Natural killer cell treated with Interleukin-12 subunit alpha and Interleukin-12 subunit beta and Interleukin-15 and Interleukin-18, amount 100 ng/mL, for 72 hours (primary cell): ENCODE results near the gene GSC2. TPM values are rescaled to one million over a fixed set of nuclear protein-coding genes. Genes with fewer than 3 reads are reported as not detected.

ENCODE experiments used
- ATAC-seq, 2 donors: fragments of 150-1000 bp; cut with Tn5 transposase in 1 of 2; sonication (Bioruptor Pico), chemical (Tn5 transposase) in 1 of 2; 2 replicates each; pipeline ENCODE4 v1.10.0; 2021
- DNase-seq: peaks from one replicate; pipeline ENCODE4 v3.0.0; 2022; ENCODE audit warnings: low spot score
- H3K27ac Mint-ChIP-seq, 2 donors: 1 replicate in 1 of 2; 2 replicates in 1 of 2; pipeline ENCODE4 v1.8.0; 2022; ENCODE audit warnings: mixed read lengths in 2 of 2, mild to moderate bottlenecking in 1 of 2, moderate library complexity in 1 of 2
- H3K27me3 Mint-ChIP-seq, 2 donors: 1 replicate in 1 of 2; 2 replicates in 1 of 2; pipeline ENCODE4 v1.8.0; 2022; ENCODE audit warnings: mixed read lengths in 2 of 2
- H3K36me3 Mint-ChIP-seq: one replicate; pipeline ENCODE4 v1.8.0; 2022; ENCODE audit warnings: mixed read lengths
- H3K4me1 Mint-ChIP-seq, 2 donors: 1 replicate in 1 of 2; 2 replicates in 1 of 2; pipeline ENCODE4 v1.8.0; 2022; ENCODE audit warnings: low read depth in 2 of 2, mixed read lengths in 2 of 2, mild to moderate bottlenecking in 1 of 2
- H3K4me3 Mint-ChIP-seq: one replicate; pipeline ENCODE4 v1.8.0; 2022; ENCODE audit warnings: mixed read lengths
- H3K9me3 Mint-ChIP-seq: 2 replicates; pipeline ENCODE4 v1.8.0; 2022; ENCODE audit warnings: mixed read lengths
- total RNA-seq, 2 donors: library from RNA; stranded (reverse); gene quantifications; one replicate each; pipeline ENCODE4 v1.2.3, GENCODE V29; 2022

GSC2 gene
- total RNA-seq, 2 donors from 2014 or later: not detected

- Mint-ChIP-seq H3K36me3 (no peaks in the 10 kb centered on the region), H3K4me3 (no peak overlapping the region), H3K9me3 (no peaks in the 10 kb centered on the region), H3K4me1 (peaks cover 0 to 16% of the 10 kb centered on the region in 2 donors), H3K27me3 (peaks cover 0 to 5% of the 10 kb centered on the region in 2 donors), H3K27ac (no peak overlapping the region)
- DNase-seq: peak; percentile 55
- no peak for ATAC-seq
These were observed 31.8 kb upstream of the GSC2 start for GRCh38 chr22:19181786-19182471.

- no peak for ATAC-seq
- peaks cover 0 to 5% of the 10 kb centered on the region in 2 donors for H3K27me3 Mint-ChIP-seq
- H3K4me3 Mint-ChIP-seq: no peak overlapping the region
- no peak overlapping the region for H3K27ac Mint-ChIP-seq
- H3K36me3 Mint-ChIP-seq: no peaks in the 10 kb centered on the region
- no peaks in the 10 kb centered on the region for H3K9me3 Mint-ChIP-seq
- peak; percentile 51 for DNase-seq
- peaks cover 0 to 18% of the 10 kb centered on the region in 2 donors for H3K4me1 Mint-ChIP-seq
These were observed 30.8 kb upstream of the GSC2 start for GRCh38 chr22:19180740-19181410.

GRCh38 chr22:19180234-19180633 is 30.1 kb upstream of the GSC2 start:
- DNase-seq: no peak
- Mint-ChIP-seq H3K4me1 (peaks cover 0 to 18% of the 10 kb centered on the region in 2 donors), H3K4me3 (no peak overlapping the region), H3K27ac (no peak overlapping the region), H3K27me3 (peaks cover 0 to 5% of the 10 kb centered on the region in 2 donors), H3K36me3 (no peaks in the 10 kb centered on the region), H3K9me3 (no peaks in the 10 kb centered on the region)
- ATAC-seq: no peak

GRCh38 chr22:19179497-19180048 is 29.5 kb upstream of the GSC2 start:
- ATAC-seq (peak; percentile 55 to 58), DNase-seq (peak; percentile 76)
- H3K27me3 Mint-ChIP-seq: peaks cover 0 to 5% of the 10 kb centered on the region in 2 donors
- H3K27ac Mint-ChIP-seq: no peak overlapping the region
- H3K36me3 Mint-ChIP-seq: no peaks in the 10 kb centered on the region
- no peaks in the 10 kb centered on the region for H3K9me3 Mint-ChIP-seq
- peak overlapping the region; percentile 88 for H3K4me3 Mint-ChIP-seq
- H3K4me1 Mint-ChIP-seq: peaks cover 0 to 18% of the 10 kb centered on the region in 2 donors

GRCh38 chr22:19178657-19179496 is 28.8 kb upstream of the GSC2 start, which contains the start of gene SLC25A1:
Gene SLC25A1 (minus strand): TSS chr22:19178736. CDS start chr22:19178673, 63 bp downstream.
- Mint-ChIP-seq H3K27me3 (peaks cover 0 to 5% of the 10 kb centered on the region in 2 donors), H3K27ac (no peak within 1 kb of the TSS), H3K4me3 (peak within 1 kb of the TSS; percentile 88), H3K4me1 (peaks cover 0 to 18% of the 10 kb centered on the region in 2 donors), H3K9me3 (no peaks in the 10 kb centered on the region), H3K36me3 (no peaks in the 10 kb centered on the region)
- DNase-seq: peak; percentile 94
- ATAC-seq: peak; percentile 92 to 95

GRCh38 chr22:19178065-19178656 is 28.1 kb upstream of the GSC2 start:
- H3K27me3 Mint-ChIP-seq: peaks cover 0 to 5% of the 10 kb centered on the region in 2 donors
- DNase-seq (peak; percentile 80), ATAC-seq (peak; percentile 68 to 79)
- peaks cover 0 to 21% of the 10 kb centered on the region in 2 donors for H3K4me1 Mint-ChIP-seq
- H3K36me3 Mint-ChIP-seq: no peaks in the 10 kb centered on the region
- peak overlapping the region; percentile 34 for H3K4me3 Mint-ChIP-seq
- H3K9me3 Mint-ChIP-seq: no peaks in the 10 kb centered on the region
- H3K27ac Mint-ChIP-seq: no peak overlapping the region

- H3K27me3 Mint-ChIP-seq: peaks cover 0 to 3% of the 10 kb centered on the region in 2 donors
- peaks cover 6 to 26% of the 10 kb centered on the region in 2 donors for H3K4me1 Mint-ChIP-seq
- DNase-seq (no peak), ATAC-seq (no peak)
- H3K4me3 Mint-ChIP-seq: peak overlapping the region; percentile 63
- no peaks in the 10 kb centered on the region for H3K9me3 Mint-ChIP-seq
- no peak overlapping the region for H3K27ac Mint-ChIP-seq
- H3K36me3 Mint-ChIP-seq: no peaks in the 10 kb centered on the region
These were observed 27.3 kb upstream of the GSC2 start for GRCh38 chr22:19177164-19178064.

- no peak for DNase-seq
- H3K27ac Mint-ChIP-seq: no peak overlapping the region
- ATAC-seq: no peak
- H3K4me3 Mint-ChIP-seq: peak overlapping the region; percentile 63
- peaks cover 11 to 25% of the 10 kb centered on the region in 2 donors for H3K4me1 Mint-ChIP-seq
- H3K36me3 Mint-ChIP-seq: no peaks in the 10 kb centered on the region
- H3K9me3 Mint-ChIP-seq: no peaks in the 10 kb centered on the region
- peaks cover 0 to 3% of the 10 kb centered on the region in 2 donors for H3K27me3 Mint-ChIP-seq
These were observed 26.6 kb upstream of the GSC2 start for GRCh38 chr22:19176732-19177131.

- DNase-seq (no peak), ATAC-seq (no peak)
- H3K4me3 Mint-ChIP-seq: peak overlapping the region; percentile 63
These were observed 26.1 kb upstream of the GSC2 start for GRCh38 chr22:19176175-19176643.

GRCh38 chr22:19175602-19176174 is 25.6 kb upstream of the GSC2 start:
- Mint-ChIP-seq H3K36me3 (no peaks in the 10 kb centered on the region), H3K9me3 (no peaks in the 10 kb centered on the region), H3K4me1 (peaks cover 15 to 24% of the 10 kb centered on the region in 2 donors), H3K27ac (no peak overlapping the region), H3K27me3 (no peaks in the 10 kb centered on the region), H3K4me3 (peak overlapping the region; percentile 24)
- no peak for ATAC-seq
- DNase-seq: no peak

More at GRCh38 chr22:19176175-19176643, 26.1 kb upstream of the GSC2 start:
- H3K36me3 Mint-ChIP-seq: no peaks in the 10 kb centered on the region
- peaks cover 0 to 2% of the 10 kb centered on the region in 2 donors for H3K27me3 Mint-ChIP-seq
- H3K9me3 Mint-ChIP-seq: no peaks in the 10 kb centered on the region
- no peak overlapping the region for H3K27ac Mint-ChIP-seq
- H3K4me1 Mint-ChIP-seq: peaks cover 11 to 22% of the 10 kb centered on the region in 2 donors

GRCh38 chr22:19175026-19175601 is 25.0 kb upstream of the GSC2 start:
- Mint-ChIP-seq H3K27ac (no peak overlapping the region), H3K9me3 (no peaks in the 10 kb centered on the region), H3K4me3 (no peak overlapping the region), H3K36me3 (no peaks in the 10 kb centered on the region), H3K27me3 (peaks cover 4 to 5% of the 10 kb centered on the region in 2 donors), H3K4me1 (peaks cover 19 to 29% of the 10 kb centered on the region in 2 donors)
- DNase-seq (no peak), ATAC-seq (no peak)
